ENCODE measurements around the gene ZMYND11. TPM values are rescaled to one million over a fixed set of nuclear protein-coding genes. Genes with fewer than 3 reads are reported as not detected.
A peak's percentile ranks its signal among the peaks of the same experiment; 100 is the strongest.

The ZMYND11 gene
- total and polyA plus RNA-seq, 2 of the 8 experiments (the other 6 are each of a cell fraction or from before 2014, with no cell fraction given), result 7.5 to 26.6 TPM

DNA sequence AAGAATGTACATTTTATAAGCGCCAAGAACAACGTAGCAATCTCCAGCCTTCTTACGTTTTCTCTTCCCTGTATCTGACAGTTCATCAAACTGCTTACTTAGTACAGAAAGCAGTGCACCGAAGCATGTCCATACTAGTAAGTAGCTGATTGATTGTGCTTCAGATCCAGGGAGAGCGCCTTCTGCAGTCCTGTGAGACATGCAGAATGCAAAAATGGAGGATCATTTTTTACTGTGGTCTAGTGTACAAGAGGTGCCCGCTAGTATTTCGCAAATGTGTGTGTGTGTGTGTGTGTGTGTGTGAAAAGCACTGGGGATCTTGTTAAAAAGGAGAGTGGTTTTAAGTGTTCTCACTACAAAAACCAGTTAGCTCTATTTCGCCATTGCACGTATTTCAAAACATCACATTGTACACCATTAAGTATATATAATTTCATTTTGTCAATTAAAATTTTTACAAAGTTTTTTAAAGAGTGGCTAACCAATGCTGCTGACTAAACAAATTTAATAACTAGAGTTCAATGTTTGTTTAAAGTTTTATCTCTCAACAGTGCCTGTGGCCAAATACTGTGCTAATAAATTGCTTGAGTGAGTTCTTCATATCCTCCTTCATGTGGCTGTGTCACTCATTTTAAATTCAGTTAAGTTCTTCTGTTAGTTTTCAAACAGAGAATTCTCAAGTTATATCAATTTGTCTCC, 99.6 kb downstream of the ZMYND11 start:
- H4K91ac ChIP-seq (replicated peaks; ENCODE audit: insufficient read length, low read length), result no peak overlapping the region
- H3K56ac ChIP-seq (replicated peaks; ENCODE audit: insufficient read length, low read depth, low read length), result no peak overlapping the region
- TF ChIP-seq SIN3A (conservative IDR thresholded peaks at IDR 0.05 in 1 of 2, IDR thresholded peaks at IDR 0.05 in 1 of 2; ENCODE audit: low read depth in 1 of 2, low read length in 2 of 2) (no peak), MAFK (IDR thresholded peaks at IDR 0.05; ENCODE audit: low read depth, low read length) (peak; percentile 7; the same call in 1 of the 2 replicates)
- H3K4me3 ChIP-seq (ENCODE audit: extremely low read depth in 1 of 4, insufficient read depth in 2 of 4, low read depth in 3 of 4, low read length in 4 of 4), result no peak overlapping the region
- H4K8ac ChIP-seq (ENCODE audit: extremely low read depth, insufficient read depth, low read length), result no peak overlapping the region
- H3K14ac ChIP-seq (ENCODE audit: insufficient read length), result no peak overlapping the region
- DNase-seq (ENCODE audit: low read depth in 1 of 2, low spot score in 2 of 2) (no peak), FAIRE-seq (no peak)
- no peak overlapping the region for H3K18ac ChIP-seq (ENCODE audit: extremely low read depth, low read length)
- 89% methylated on average over 9 of the region's 9 CpGs; no CpG with 5 or more reads in 1 of the 2 experiments for WGBS, 2 experiments (ENCODE audit: extremely low coverage in 1 of 2, insufficient coverage in 1 of 2, insufficient read length in 1 of 2, insufficient replicate concordance in 2 of 2, low coverage in 1 of 2, low lambda C conversion rate in 2 of 2, missing lambda C conversion rate in 1 of 2)
- H2AK5ac ChIP-seq (ENCODE audit: low read depth, low read length), result no peak overlapping the region
- no peaks in the 10 kb centered on the region; a peak in 1 of 8 replicates for H3K36me3 ChIP-seq (ENCODE audit: control insufficient read depth in 2 of 4, insufficient read depth in 4 of 4, low read length in 3 of 4)
- H2AFZ ChIP-seq (ENCODE audit: low read length), result no peak overlapping the region
- H3K4ac ChIP-seq (replicated peaks; ENCODE audit: insufficient read length, low read depth, low read length), result no peak overlapping the region
- no peak overlapping the region for H2BK15ac ChIP-seq (ENCODE audit: low read length)
- no peak overlapping the region for H3K27ac ChIP-seq (ENCODE audit: low read depth, low read length)
- no peaks in the 10 kb centered on the region for H3K79me1 ChIP-seq (ENCODE audit: low read depth, low read length)
- H4K5ac ChIP-seq (ENCODE audit: insufficient read length, low read depth, low read length), result no peak overlapping the region
- no peak overlapping the region for H3K23ac ChIP-seq (ENCODE audit: insufficient read length)
- no peak overlapping the region for H2BK5ac ChIP-seq (ENCODE audit: low read depth, low read length)
- H2BK12ac ChIP-seq (ENCODE audit: low read depth, low read length), result no peak overlapping the region
- no peaks in the 10 kb centered on the region for H3K23me2 ChIP-seq (ENCODE audit: low read depth, low read length)
- no peaks in the 10 kb centered on the region for H3K9me3 ChIP-seq (ENCODE audit: insufficient read depth in 2 of 2, low read depth in 1 of 2, low read length in 1 of 2)
- H3K4me1 ChIP-seq (replicated peaks in 1 of 4; ENCODE audit: control insufficient read depth in 3 of 4, insufficient read depth in 4 of 4, low read length in 3 of 4), result peaks cover 0 to 3% (median 0%) of the 10 kb centered on the region in 4 experiments; a peak in 2 of 7 replicates
- no peak overlapping the region for H3K9ac ChIP-seq (replicated peaks in 1 of 4; ENCODE audit: extremely low read depth in 1 of 4, low read depth in 3 of 4, low read length in 3 of 4)
- H4K20me1 ChIP-seq (replicated peaks in 1 of 2; ENCODE audit: control insufficient read depth in 1 of 2, insufficient read depth in 2 of 2, low read length in 2 of 2), result peaks cover 0 to 2% of the 10 kb centered on the region in 2 experiments
- no peak overlapping the region for H3K4me2 ChIP-seq (ENCODE audit: insufficient read depth in 1 of 2, low read depth in 2 of 2, low read length in 2 of 2)
- ChIA-PET POLR2A (ENCODE audit: partially characterized antibody) (no interaction called here), CTCF (ENCODE audit: partially characterized antibody) (interaction anchor here (0.6 to 1.0 kb wide), 2 partner anchors 13 to 55 kb away, joined by 3 to 4 read pairs; no protein-coding TSS in a partner anchor)
- H3K27me3 ChIP-seq (replicated peaks in 1 of 4; ENCODE audit: control insufficient read depth in 3 of 4, extremely low read depth in 1 of 4, insufficient read depth in 3 of 4, low read length in 3 of 4), result no peaks in the 10 kb centered on the region
- no peaks in the 10 kb centered on the region for H3K79me2 ChIP-seq (ENCODE audit: control insufficient read depth in 1 of 2, insufficient read depth in 2 of 2, low read length in 2 of 2)
- no peak overlapping the region for H2BK120ac ChIP-seq (replicated peaks; ENCODE audit: low read depth, low read length)
- no peak overlapping the region for H2BK20ac ChIP-seq (ENCODE audit: low read length)
